Prostate gland (tissue), 2 donors: ENCODE data around the gene DNAJA1. TPM values are rescaled to one million over a fixed set of nuclear protein-coding genes. Genes with fewer than 3 reads are reported as not detected.

Experiments used
- DNase-seq: peaks from one replicate; pipeline ENCODE4 v3.0.0-alpha.2; 2019; ENCODE audit warnings: low spot score
- H3K27ac ChIP-seq, 2 donors: fragments of 200-600 bp; sonication (generic); 2 replicates each; pipeline ENCODE4 v1.5.1; 2017 to 2019
- H3K27me3 ChIP-seq: fragments of 200-600 bp; sonication (generic); replicated peaks from 2 replicates; pipeline ENCODE4 v1.5.1; 2019; ENCODE audit not compliant: insufficient read depth
- H3K36me3 ChIP-seq, 2 donors: fragments of 200-600 bp; sonication (generic); 1 replicate in 1 of 2; 2 replicates in 1 of 2; pipeline versions ENCODE4 v1.5.1 to v1.8.1; 2017 to 2019
- H3K4me1 ChIP-seq: fragments of 200-600 bp; sonication (generic); replicated peaks from 2 replicates; pipeline ENCODE4 v1.5.1; 2019
- H3K4me3 ChIP-seq, 2 donors: fragments of 200-600 bp; sonication (generic); 2 replicates each; pipeline ENCODE4 v1.5.1; 2017 to 2019
- H3K9me3 ChIP-seq: fragments of 200-600 bp; sonication (generic); 2 replicates; pipeline ENCODE4 v1.5.1; 2017
- CTCF ChIP-seq, 4 experiments: fragments of 200-600 bp in 2 of 4; fragments of 450-650 bp in 2 of 4; sonication (generic) in 2 of 4; IDR thresholded peaks; 1 replicate in 3 of 4; 2 replicates in 1 of 4; pipeline ENCODE4 v1.5.1; 2016 to 2019; ENCODE audit warnings: antibody characterized with exemption in 4 of 4, mild to moderate bottlenecking in 2 of 4, moderate library complexity in 2 of 4
- POLR2A ChIP-seq: fragments of 450-650 bp; IDR thresholded peaks from one replicate; pipeline ENCODE4 v1.6.1; 2016; ENCODE audit warnings: antibody characterized with exemption, mild to moderate bottlenecking
- POLR2AphosphoS5 ChIP-seq: sonication (generic); formaldehyde crosslinking; IDR thresholded peaks from one replicate; pipeline ENCODE4 v1.6.1; 2017; ENCODE audit warnings: antibody characterized with exemption
- WGBS: methylation state at CpG from one replicate; pipeline ENCODE4 v1.1.5; 2018; 5-methylcytosine and 5-hydroxymethylcytosine counted together
- intact Hi-C: fragments of 100-400 bp; cut with DNase I; formaldehyde crosslinking; loops from one replicate; pipeline ENCODE4 v1.14.2; 2022
- total RNA-seq, 2 donors: library from RNA; depleted of rRNA; stranded (reverse); fragments of >200 nt; gene quantifications; one replicate each; pipeline ENCODE4 v1.1.0, GENCODE V29; 2016

DNAJA1 gene
- total RNA-seq, 2 donors from 2014 or later, result 99.4 to 116 TPM

- DNase-seq, result no peak
- WGBS, result 75% methylated on average over 2 of the region's 2 CpGs
- TF ChIP-seq CTCF (IDR thresholded peaks at IDR 0.05) (no peak), POLR2AphosphoS5 (no peak), POLR2A (no peak)
- no peak overlapping the region for H3K27ac ChIP-seq
- H3K27me3 ChIP-seq, result no peaks in the 10 kb centered on the region
- no peak overlapping the region for H3K4me3 ChIP-seq
- intact Hi-C loops, result no loop called here
- H3K4me1 ChIP-seq, result peaks cover 3% of the 10 kb centered on the region
- H3K36me3 ChIP-seq, result no peaks in the 10 kb centered on the region
- H3K9me3 ChIP-seq, result no peaks in the 10 kb centered on the region
These were observed 11.0 kb upstream of the DNAJA1 start for GRCh38 chr9:33013962-33014664.

GRCh38 chr9:33014665-33015014 is 10.4 kb upstream of the DNAJA1 start:
- WGBS, result 77% methylated on average over 1 of the region's 1 CpG
- TF ChIP-seq CTCF (IDR thresholded peaks at IDR 0.05), result no peak
- no peak for TF ChIP-seq POLR2A
- TF ChIP-seq POLR2AphosphoS5, result no peak
- no peak for DNase-seq
- H3K9me3 ChIP-seq, result no peaks in the 10 kb centered on the region
- H3K27me3 ChIP-seq, result no peaks in the 10 kb centered on the region
- no peak overlapping the region for H3K27ac ChIP-seq
- no peak overlapping the region for H3K4me3 ChIP-seq
- intact Hi-C loops, result no loop called here
- peaks cover 3% of the 10 kb centered on the region for H3K4me1 ChIP-seq
- no peaks in the 10 kb centered on the region for H3K36me3 ChIP-seq

- no peak overlapping the region for H3K4me3 ChIP-seq
- WGBS, result 89% methylated on average over 6 of the region's 6 CpGs
These were observed 7.6 kb upstream of the DNAJA1 start for GRCh38 chr9:33017283-33018041.

GRCh38 chr9:33019797-33020196 is 5.3 kb upstream of the DNAJA1 start:
- WGBS, result 91% methylated on average over 25 of the region's 25 CpGs
- Histone ChIP-seq H3K9me3 (no peaks in the 10 kb centered on the region), H3K27ac (no peak overlapping the region), H3K36me3 (no peaks in the 10 kb centered on the region), H3K27me3 (no peaks in the 10 kb centered on the region), H3K4me3 (no peak overlapping the region), H3K4me1 (no peaks in the 10 kb centered on the region)
- no peak for TF ChIP-seq POLR2A
- intact Hi-C loops, result no loop called here
- DNase-seq, result no peak

More at GRCh38 chr9:33017283-33018041, 7.6 kb upstream of the DNAJA1 start:
- H3K36me3 ChIP-seq, result no peaks in the 10 kb centered on the region
- no peak for TF ChIP-seq CTCF (IDR thresholded peaks at IDR 0.05)
- no peak for TF ChIP-seq POLR2AphosphoS5
- TF ChIP-seq POLR2A, result no peak
- intact Hi-C loops, result no loop called here
- no peaks in the 10 kb centered on the region for H3K9me3 ChIP-seq
- H3K27me3 ChIP-seq, result no peaks in the 10 kb centered on the region
- H3K4me1 ChIP-seq, result peaks cover 3% of the 10 kb centered on the region
- no peak overlapping the region for H3K27ac ChIP-seq
- DNase-seq, result no peak

DNA sequence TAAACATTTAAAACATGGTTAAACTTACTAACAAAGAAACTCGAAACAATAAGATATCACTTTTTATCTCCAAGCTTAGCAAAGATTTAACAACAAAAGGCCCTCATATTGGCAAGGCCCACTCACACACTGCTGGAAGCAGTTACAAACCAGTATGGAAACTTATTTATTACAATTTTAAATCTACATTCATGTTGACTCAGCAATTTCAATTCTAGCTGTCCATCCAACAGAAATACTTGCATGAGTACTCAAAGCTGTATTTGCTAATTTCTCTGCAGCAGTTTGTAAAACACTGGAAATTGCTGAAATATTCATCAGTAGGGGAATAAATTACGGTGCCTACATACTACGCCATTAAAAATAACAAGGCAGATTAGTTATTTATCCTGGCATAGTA is 2.8 kb upstream of the DNAJA1 start:
- peak overlapping the region in 1 of 2 donors; percentile 0 for H3K27ac ChIP-seq
- H3K4me3 ChIP-seq, result no peak overlapping the region
- DNase-seq, result no peak
- TF ChIP-seq POLR2A (no peak), CTCF (IDR thresholded peaks at IDR 0.05) (no peak), POLR2AphosphoS5 (no peak)
- intact Hi-C loops, result no loop called here
- peaks cover 3% of the 10 kb centered on the region for H3K4me1 ChIP-seq
- WGBS, result 69% methylated on average over 3 of the region's 3 CpGs
- peaks cover 0 to 2% of the 10 kb centered on the region in 2 donors for H3K36me3 ChIP-seq
- no peaks in the 10 kb centered on the region for H3K27me3 ChIP-seq
- H3K9me3 ChIP-seq, result no peaks in the 10 kb centered on the region
